GM12873 (cell line): ENCODE results near the gene CLCN4.

Source experiments
- CTCF ChIP-seq: IDR thresholded peaks from 2 replicates; pipeline ENCODE4 v1.5.1; 2012; ENCODE audit warnings: low read depth, mild to moderate bottlenecking, moderate library complexity, low read length, control low read depth; ENCODE audit not compliant: insufficient read depth; ENCODE audit errors: missing control alignments

CLCN4 gene

GRCh38 chrX:10246846-10247245 is 90.1 kb downstream of the CLCN4 start:
- no peak for TF ChIP-seq CTCF

- no peak for TF ChIP-seq CTCF
Observed at GRCh38 chrX:10254739-10255138, 98.0 kb downstream of the CLCN4 start.

DNA sequence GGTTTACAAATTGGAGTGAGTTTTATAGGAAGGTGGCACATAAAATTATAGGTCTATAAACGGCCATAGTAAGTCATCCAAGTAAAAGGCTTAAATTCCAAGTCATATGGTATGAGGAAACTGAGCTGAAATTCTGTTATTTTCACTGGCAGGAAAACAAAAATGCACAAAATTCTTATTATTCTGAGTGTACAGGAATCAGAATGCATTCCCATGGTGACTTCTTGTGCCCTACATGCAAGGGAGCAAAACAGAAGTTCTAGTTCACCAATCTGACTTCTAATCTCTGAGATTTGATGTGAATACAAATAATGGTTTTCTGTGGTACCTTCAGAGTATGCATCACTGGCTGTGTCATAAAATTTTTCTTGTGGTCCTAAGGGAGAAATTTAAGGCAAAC is 102.9 kb downstream of the CLCN4 start:
- no peak for TF ChIP-seq CTCF

GRCh38 chrX:10265775-10266174 is 109.0 kb downstream of the CLCN4 start:
- no peak for TF ChIP-seq CTCF

- TF ChIP-seq CTCF: no peak
Observed at GRCh38 chrX:10278716-10279115, 121.9 kb downstream of the CLCN4 start.

DNA sequence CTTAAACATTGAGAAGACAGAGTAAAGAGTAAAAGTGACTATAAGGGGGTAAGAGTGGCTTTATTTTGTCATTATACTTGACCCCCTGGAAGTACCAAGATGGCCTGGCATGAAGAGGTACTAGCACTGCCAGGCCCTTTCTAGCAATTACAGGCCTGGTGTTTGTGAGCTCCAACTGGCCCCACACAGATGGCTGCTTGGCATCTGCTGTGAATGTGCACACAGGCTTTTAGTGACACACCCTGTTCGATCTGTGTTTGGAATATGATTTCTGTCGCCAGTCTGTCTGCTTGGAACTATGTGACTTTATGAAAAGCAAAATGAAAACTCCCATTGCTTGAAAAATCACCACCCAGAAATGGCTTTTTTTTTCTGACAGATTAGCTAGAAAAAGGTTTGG is 123.3 kb downstream of the CLCN4 start:
- no peak for TF ChIP-seq CTCF

DNA sequence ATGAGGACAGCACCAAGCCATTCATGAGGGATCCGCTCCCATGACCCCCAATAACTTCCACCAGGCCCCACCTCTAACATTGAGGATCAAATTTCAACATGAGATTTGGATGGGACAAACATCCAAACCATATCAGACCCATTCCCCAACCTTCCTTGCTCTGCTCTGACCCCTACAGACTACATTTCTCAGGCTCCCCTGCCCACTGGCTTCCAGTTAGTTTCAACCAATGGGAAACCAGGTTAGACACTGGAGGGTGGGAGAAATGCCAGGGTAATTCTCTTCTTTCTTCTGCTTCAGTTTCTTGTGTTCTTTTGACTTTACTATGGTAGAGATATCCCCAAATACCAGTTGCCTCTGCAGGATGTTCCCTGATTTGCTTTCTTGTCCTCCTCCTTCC is 125.7 kb downstream of the CLCN4 start:
- no peak for TF ChIP-seq CTCF
